ENCODE measurements around the gene TLR6. TPM values are rescaled to one million over a fixed set of nuclear protein-coding genes. Genes with fewer than 3 reads are reported as not detected.

Gene TLR6
- polyA plus RNA-seq, 1 of the 3 experiments (the other 2 are of a cell fraction), result 0.10 TPM

- 50% methylated on average over 3 of the region's 3 CpGs for WGBS (ENCODE audit: low lambda C conversion rate)
- no peaks in the 10 kb centered on the region for H3K36me3 ChIP-seq (replicated peaks in 1 of 2; ENCODE audit: control insufficient read depth in 1 of 2, insufficient read depth in 2 of 2, low read length in 1 of 2)
- no peak overlapping the region for H2AFZ ChIP-seq (ENCODE audit: low read depth)
- no peak for TF ChIP-seq EP300 (IDR thresholded peaks at IDR 0.05; ENCODE audit: borderline replicate concordance in 1 of 2, low read depth in 1 of 2, low read length in 1 of 2)
- TF ChIP-seq FOXM1 (IDR thresholded peaks at IDR 0.05; ENCODE audit: low read depth), result no peak
- TF ChIP-seq JUND (IDR thresholded peaks at IDR 0.05), result no peak
- TF ChIP-seq GABPA (IDR thresholded peaks at IDR 0.05; ENCODE audit: low read depth), result no peak
- no peak for TF ChIP-seq POLR2AphosphoS5 (IDR thresholded peaks at IDR 0.05; ENCODE audit: low read depth, low read length)
- TF ChIP-seq EZH2phosphoT487 (IDR thresholded peaks at IDR 0.05; ENCODE audit: borderline replicate concordance, low read depth), result no peak
- no peak for TF ChIP-seq IRF3 (IDR thresholded peaks at IDR 0.05; ENCODE audit: low read depth, low read length)
- no peak for TF ChIP-seq MEF2A (IDR thresholded peaks at IDR 0.05; ENCODE audit: borderline replicate concordance, low read depth)
- no peak for TF ChIP-seq GATA2 (CRISPR knock-in tag; IDR thresholded peaks at IDR 0.05)
- no peaks in the 10 kb centered on the region for H3K9me3 ChIP-seq
- H3K79me2 ChIP-seq (ENCODE audit: insufficient read depth), result no peaks in the 10 kb centered on the region
- H4K20me1 ChIP-seq (ENCODE audit: insufficient read depth), result no peaks in the 10 kb centered on the region
- no peaks in the 10 kb centered on the region for H3F3A ChIP-seq (replicated peaks; ENCODE audit: insufficient read depth)
- H3K27ac ChIP-seq (ENCODE audit: low read depth in 2 of 2, low read length in 1 of 2), result no peak overlapping the region
- no peak overlapping the region for H3K4me2 ChIP-seq
- ChIA-PET CTCF (interaction anchor here (1.0 to 2.5 kb wide), 5 partner anchors 9 to 615 kb away, joined by 3 to 9 read pairs (median 5); partner anchors contain the start of genes TLR1 and TLR10), POLR2A (no interaction called here)
- no peaks in the 10 kb centered on the region for H3K9me2 ChIP-seq
- H3K9ac ChIP-seq, result no peak overlapping the region
- H3K4me1 ChIP-seq (ENCODE audit: control insufficient read depth in 1 of 2, insufficient read depth in 2 of 2, low read depth in 1 of 2, low read length in 1 of 2), result no peaks in the 10 kb centered on the region
- no peaks in the 10 kb centered on the region; the same call in 1 of the 2 replicates for H3K27me3 ChIP-seq (ENCODE audit: insufficient read depth)
- H3K4me3 ChIP-seq (ENCODE audit: low read depth in 2 of 2, low read length in 1 of 2), result no peak overlapping the region
- no peak for DNase-seq
Measured at GRCh38 chr4:38795087-38795486, 61.5 kb downstream of the TLR6 start.

- no peaks in the 10 kb centered on the region; the same call in 1 of the 2 replicates for H3K27me3 ChIP-seq (ENCODE audit: insufficient read depth)
- no peak for DNase-seq
- H3K79me2 ChIP-seq (ENCODE audit: insufficient read depth), result no peaks in the 10 kb centered on the region
- no peaks in the 10 kb centered on the region for H3K9me2 ChIP-seq
- H3K4me2 ChIP-seq, result no peak overlapping the region
- no peaks in the 10 kb centered on the region for H4K20me1 ChIP-seq (ENCODE audit: insufficient read depth)
- H3K27ac ChIP-seq (ENCODE audit: low read depth in 2 of 2, low read length in 1 of 2), result no peak overlapping the region
- H2AFZ ChIP-seq (ENCODE audit: low read depth), result no peak overlapping the region
- no peaks in the 10 kb centered on the region for H3F3A ChIP-seq (replicated peaks; ENCODE audit: insufficient read depth)
- no peaks in the 10 kb centered on the region for H3K9me3 ChIP-seq
- H3K4me3 ChIP-seq (ENCODE audit: low read depth in 2 of 2, low read length in 1 of 2), result no peak overlapping the region
- no peaks in the 10 kb centered on the region for H3K36me3 ChIP-seq (replicated peaks in 1 of 2; ENCODE audit: control insufficient read depth in 1 of 2, insufficient read depth in 2 of 2, low read length in 1 of 2)
- CTCF ChIA-PET, result interaction anchor here (1.0 to 2.1 kb wide), 5 partner anchors 10 to 614 kb away, joined by 3 to 7 read pairs (median 4); partner anchors contain the start of genes TLR1 and TLR10
- no peaks in the 10 kb centered on the region for H3K4me1 ChIP-seq (ENCODE audit: control insufficient read depth in 1 of 2, insufficient read depth in 2 of 2, low read depth in 1 of 2, low read length in 1 of 2)
- no peak overlapping the region for H3K9ac ChIP-seq
- 3% methylated on average over 2 of the region's 2 CpGs for WGBS (ENCODE audit: low lambda C conversion rate)
- POLR2A ChIA-PET, result no interaction called here
- TF ChIP-seq EZH2phosphoT487 (IDR thresholded peaks at IDR 0.05; ENCODE audit: borderline replicate concordance, low read depth), result no peak
- TF ChIP-seq FOXM1 (IDR thresholded peaks at IDR 0.05; ENCODE audit: low read depth), result no peak
- no peak for TF ChIP-seq TAF1 (IDR thresholded peaks at IDR 0.05; ENCODE audit: borderline replicate concordance, low read depth, low read length)
- TF ChIP-seq TCF12 (IDR thresholded peaks at IDR 0.05), result no peak
- TF ChIP-seq MXI1 (IDR thresholded peaks at IDR 0.05; ENCODE audit: low read depth, low read length), result no peak
- TF ChIP-seq CTCF (IDR thresholded peaks at IDR 0.05), result no peak
- TF ChIP-seq YY1 (IDR thresholded peaks at IDR 0.05; ENCODE audit: low read depth), result no peak
- TF ChIP-seq IRF3 (IDR thresholded peaks at IDR 0.05; ENCODE audit: low read depth, low read length), result no peak
- TF ChIP-seq MAX (IDR thresholded peaks at IDR 0.05; ENCODE audit: low read depth), result no peak
Measured at GRCh38 chr4:38794051-38794450, 62.6 kb downstream of the TLR6 start.

Measured in SK-N-SH (cell line).